ENCODE measurements around the gene ATP2A3.

ATP2A3 gene

GRCh38 chr17:3924512-3925350 is 39.5 kb downstream of the ATP2A3 start:
- DNase-seq = no peak

- DNase-seq = no peak
Observed at GRCh38 chr17:3923466-3924190, 40.6 kb downstream of the ATP2A3 start.

- no peak for DNase-seq
Observed at GRCh38 chr17:3922765-3923164, 41.5 kb downstream of the ATP2A3 start.

GRCh38 chr17:3921502-3922319 is 42.5 kb downstream of the ATP2A3 start:
- DNase-seq = no peak

- no peak for DNase-seq
Observed at GRCh38 chr17:3921006-3921405, 43.2 kb downstream of the ATP2A3 start.

- no peak for DNase-seq
Observed at GRCh38 chr17:3919123-3919624, 45.1 kb downstream of the ATP2A3 start.

GRCh38 chr17:3918372-3919122 is 45.7 kb downstream of the ATP2A3 start:
- DNase-seq = no peak

GRCh38 chr17:3917391-3917931 is 46.8 kb downstream of the ATP2A3 start:
- DNase-seq = no peak

- DNase-seq = no peak
Observed at GRCh38 chr17:3916825-3917224, 47.4 kb downstream of the ATP2A3 start.

- peak; percentile 53 for DNase-seq
Observed at GRCh38 chr17:3915995-3916696, 48.1 kb downstream of the ATP2A3 start, which contains the start of gene P2RX1. Gene P2RX1 (minus strand): TSS chr17:3916465. CDS start chr17:3916225, 240 bp downstream.

- DNase-seq = no peak
Observed at GRCh38 chr17:3915581-3915994, 48.6 kb downstream of the ATP2A3 start.

- DNase-seq = no peak
Observed at GRCh38 chr17:3914312-3914670, 49.9 kb downstream of the ATP2A3 start.

GRCh38 chr17:3913531-3914311 is 50.5 kb downstream of the ATP2A3 start:
- peak; percentile 89 for DNase-seq

- DNase-seq = no peak
Observed at GRCh38 chr17:3912827-3913226, 51.4 kb downstream of the ATP2A3 start.

GRCh38 chr17:3911271-3912053 is 52.8 kb downstream of the ATP2A3 start:
- DNase-seq = peak; percentile 86

- no peak for DNase-seq
Observed at GRCh38 chr17:3910420-3911270, 53.6 kb downstream of the ATP2A3 start.

- DNase-seq = no peak
Observed at GRCh38 chr17:3909257-3909656, 55.0 kb downstream of the ATP2A3 start.

- no peak for DNase-seq
Observed at GRCh38 chr17:3907483-3908216, 56.6 kb downstream of the ATP2A3 start.
